ENCODE measurements around the gene ATF3.

Gene ATF3, protein sequence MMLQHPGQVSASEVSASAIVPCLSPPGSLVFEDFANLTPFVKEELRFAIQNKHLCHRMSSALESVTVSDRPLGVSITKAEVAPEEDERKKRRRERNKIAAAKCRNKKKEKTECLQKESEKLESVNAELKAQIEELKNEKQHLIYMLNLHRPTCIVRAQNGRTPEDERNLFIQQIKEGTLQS

DNA sequence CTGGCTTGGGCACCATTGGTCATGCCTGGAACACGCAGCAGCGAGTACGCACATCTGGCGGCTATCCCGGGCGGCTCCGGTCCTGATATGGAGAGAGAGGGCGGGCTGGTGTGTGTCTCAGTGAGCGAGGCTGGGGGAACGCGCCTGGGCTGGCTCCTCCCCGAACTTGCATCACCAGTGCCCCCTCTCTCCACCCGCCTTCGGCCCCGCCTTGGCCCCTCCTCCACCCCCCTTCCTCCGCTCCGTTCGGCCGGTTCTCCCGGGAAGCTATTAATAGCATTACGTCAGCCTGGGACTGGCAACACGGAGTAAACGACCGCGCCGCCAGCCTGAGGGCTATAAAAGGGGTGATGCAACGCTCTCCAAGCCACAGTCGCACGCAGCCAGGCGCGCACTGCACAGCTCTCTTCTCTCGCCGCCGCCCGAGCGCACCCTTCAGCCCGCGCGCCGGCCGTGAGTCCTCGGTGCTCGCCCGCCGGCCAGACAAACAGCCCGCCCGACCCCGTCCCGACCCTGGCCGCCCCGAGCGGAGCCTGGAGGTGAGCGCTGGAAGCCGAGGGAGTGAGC is at the start of gene ATF3:
Gene ATF3 (plus strand): TSS at position 370 of the 567 bp plus-strand sequence. CDS start 6,261 bp downstream, outside the sequence.
- peak; percentile 94 for DNase-seq

DNA sequence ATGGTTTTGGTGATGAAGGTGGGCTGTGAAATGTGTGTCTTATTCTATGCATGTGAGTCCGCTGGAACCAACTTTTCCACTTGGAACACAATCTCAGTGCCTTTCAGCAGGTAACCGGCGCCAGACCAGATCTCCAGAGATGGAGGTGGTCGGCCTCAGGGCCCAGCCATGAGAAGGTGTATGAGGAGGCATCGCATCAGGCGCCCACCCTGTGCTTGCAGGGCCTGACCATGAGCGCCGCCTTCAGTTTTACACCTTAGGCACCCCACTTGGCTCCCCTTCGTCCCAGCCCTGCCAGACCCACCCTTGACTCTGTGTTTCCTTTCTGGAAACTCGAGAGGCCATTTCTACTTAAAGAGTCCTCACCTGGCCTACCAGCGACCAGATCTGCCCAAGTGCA is 48.6 kb upstream of the ATF3 start:
- no peak for DNase-seq

DNA sequence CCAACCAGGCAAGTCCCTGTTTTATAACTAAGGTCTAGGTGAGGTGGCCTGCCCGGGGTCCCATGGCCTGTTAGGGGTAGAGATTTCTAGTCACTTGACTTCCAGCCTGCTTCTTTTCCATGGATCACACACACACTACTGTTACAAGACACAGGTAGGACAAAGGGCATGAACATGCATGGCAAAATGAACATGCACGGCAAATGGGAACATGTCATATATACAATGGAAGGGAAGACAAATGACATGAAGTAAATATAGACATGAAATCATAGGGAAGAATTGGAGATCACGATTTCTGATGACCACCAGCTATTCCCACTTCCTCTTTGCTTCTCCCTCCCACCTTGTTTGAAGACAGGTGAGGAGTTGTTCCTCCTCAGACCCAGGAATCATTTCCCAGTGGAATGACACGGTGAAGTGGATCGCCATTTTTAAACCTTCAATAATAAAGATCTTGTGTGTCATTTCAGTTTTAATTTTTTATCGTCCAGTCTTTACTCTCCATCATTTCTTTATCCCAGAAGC is 47.6 kb upstream of the ATF3 start:
- DNase-seq, result no peak

DNA sequence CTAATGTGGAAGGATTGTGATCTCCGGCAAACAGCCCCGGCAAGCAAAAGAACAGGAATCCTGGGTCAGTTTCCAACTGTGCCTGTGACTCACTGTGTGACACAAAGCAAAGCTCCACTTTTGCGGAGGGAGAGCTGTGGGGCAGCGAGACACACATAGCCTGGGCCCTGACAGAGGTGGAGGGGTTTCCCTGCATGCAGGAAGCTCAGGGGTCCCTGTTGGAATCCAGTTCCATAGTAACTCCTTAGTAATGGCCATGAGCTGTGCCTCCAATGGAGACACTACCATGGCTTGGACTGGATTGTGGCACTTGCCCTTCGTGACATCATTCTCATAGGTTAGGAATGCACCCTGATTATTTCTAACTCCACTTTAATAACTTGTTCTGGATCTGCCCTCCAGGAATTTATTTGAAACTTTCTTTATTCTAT is 47.0 kb upstream of the ATF3 start:
- no peak for DNase-seq

DNA sequence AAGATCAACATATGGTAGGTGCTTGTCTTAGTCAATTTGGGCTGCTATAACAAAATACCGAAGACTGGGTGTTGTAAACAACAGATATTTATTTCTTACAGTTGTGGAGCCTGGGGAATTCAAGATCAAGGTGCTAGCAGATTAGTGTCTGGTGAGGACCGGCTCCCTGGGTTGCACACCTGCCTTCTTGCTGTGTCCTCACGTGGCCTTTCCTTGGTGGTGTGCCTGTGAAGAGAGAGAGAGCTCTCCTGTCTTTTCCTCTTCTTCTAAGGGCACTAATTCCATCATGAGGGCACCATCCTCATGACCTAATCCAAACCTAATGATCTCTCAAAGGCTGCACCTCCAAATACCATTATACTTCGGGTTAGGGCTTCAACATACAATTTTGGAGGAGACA is 45.8 kb upstream of the ATF3 start:
- no peak for DNase-seq

DNA sequence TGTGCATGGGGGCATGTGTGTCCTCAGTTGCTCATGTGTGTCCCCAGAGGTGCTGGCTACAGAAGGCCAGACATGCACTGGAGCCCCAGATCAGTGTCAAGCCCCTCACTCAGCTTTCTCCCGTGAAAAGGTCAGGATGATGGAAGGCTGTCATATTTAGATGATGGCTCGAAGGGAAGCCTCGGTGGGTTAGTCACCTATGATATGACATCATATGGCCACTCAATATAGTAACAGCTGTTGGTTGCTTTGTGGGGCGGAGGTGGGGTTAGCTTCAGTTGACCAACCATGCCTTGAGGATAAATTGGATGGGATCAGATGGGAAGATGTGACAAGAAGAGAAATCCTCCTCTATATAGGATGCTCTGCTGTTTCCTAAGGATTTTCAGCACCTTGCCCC is 43.5 kb upstream of the ATF3 start:
- no peak for DNase-seq

DNA sequence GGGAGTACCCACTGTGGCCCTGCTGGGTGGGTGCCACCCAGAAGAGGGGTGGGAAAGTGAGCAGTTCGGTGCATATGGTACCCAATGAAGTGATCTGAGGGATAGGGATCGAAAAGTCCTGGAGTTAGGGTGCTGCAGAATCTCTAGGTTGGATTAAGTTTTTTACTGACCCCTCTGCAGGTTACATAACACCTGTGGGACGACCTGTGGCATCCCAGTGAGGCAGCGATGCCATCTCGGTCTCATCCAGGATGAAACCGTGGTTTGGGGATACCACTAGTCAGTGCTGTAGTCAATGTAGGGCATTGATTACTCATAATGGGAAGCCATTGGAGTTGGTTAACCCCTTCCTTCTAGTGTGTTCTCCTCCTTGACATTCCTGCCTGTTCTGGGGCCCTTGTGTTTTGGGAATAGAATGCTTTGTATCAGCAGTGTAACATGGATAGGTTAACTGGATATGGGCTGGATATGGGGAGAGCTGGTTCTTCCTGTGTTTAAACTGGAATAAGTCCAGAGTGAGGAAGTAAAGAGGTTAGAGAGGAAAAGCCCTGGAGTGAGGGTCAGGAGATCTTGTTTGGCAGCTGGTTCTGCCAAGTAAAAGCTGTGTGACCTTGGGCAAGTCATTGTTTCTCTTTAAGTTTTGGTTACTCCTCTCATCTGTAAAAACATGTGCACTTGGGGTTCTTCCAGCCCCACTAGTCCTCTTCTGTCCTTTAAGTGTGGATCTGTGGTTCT is 42.8 kb upstream of the ATF3 start:
- DNase-seq, result no peak

DNA sequence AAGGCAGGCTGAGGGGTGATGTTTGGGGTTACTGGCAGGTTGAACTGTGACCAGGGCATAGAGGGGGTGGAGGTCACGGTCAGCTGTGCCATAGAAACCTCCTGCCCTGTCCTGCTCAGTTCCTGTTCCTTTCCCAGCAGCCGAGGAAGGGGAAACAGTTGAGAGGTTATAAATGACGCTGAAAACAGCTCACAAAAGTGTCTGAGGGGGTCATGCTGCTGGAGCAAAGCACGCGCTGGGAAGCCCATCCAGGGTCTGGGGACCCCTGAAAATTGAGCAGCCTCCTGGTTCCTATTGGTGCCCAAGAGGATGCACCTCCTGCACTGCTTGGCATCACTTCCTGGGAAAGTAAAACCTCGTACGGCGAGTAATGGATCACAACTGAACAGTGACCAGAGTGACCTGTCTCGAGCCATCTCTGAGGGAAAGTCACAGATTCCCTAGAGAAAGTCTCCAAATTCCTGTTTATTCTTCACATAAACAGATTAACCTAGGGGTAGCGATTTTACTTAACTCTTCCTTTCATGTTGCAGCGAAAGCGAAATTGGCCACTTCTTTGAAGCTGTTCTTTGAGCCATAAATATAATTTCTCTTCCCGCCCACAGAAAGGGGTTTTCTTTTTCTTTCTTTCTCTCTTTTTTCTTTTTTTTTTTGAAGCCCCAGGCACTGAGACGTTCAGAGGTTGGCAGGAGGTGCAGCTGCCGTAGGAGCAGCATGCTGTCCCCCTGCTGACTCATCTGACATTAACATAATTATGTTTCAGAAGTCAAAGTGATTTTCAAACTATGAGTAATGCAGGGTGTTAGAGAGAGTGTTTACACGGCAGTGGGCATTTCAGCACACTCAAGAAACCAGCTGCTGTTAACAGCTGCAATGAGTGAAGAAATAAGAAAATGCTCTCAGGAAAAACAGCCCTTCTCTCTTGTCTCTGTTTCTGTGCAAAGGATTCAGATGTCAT is 41.8 kb upstream of the ATF3 start:
- DNase-seq, result peak; percentile 70

DNA sequence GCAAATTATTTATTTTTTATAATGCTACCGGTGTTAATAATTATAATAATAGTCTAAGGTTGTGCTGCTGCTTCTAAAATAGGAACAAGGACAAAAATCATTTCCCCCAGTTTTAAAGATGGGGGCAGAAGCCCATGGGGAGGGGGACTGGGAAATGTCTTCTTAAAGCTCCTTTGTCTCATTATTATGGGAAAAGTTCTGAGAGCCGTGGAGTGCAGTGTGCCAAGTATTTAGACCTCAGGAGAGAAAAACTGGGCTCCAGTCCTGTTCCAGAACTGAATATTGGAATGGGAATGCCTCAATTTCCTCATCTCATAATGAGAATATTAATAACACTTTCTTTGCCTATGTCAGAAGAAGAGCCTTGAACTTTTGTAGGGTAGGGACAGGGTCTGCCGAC is 40.9 kb upstream of the ATF3 start:
- DNase-seq, result no peak

DNA sequence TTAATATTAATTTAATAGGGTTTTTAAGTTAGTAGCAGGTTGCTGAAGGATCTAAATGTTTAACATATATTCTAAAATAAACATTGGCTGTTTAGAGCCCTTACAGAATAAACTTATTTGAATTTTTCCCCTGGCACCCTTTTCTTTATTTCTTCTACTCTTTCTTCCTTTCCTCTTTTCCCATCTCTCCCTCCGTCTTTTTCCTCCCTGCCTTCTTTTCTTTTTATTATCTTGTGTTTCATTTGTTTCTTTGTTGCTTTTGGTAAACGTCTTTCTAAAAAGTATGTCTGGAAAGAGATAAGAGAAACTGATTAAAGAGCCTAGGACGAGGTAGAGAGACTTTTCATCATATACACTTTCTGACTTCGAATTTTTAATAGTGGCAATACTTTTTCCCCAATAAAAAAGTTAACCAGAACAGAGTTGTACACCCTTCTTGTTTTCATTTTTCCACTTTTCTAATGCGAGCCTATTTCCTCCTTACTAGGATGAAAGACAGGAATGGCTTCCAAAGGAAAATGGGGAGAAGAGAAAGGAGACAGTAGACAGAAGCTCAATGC is 39.5 kb upstream of the ATF3 start:
- DNase-seq, result no peak

DNA sequence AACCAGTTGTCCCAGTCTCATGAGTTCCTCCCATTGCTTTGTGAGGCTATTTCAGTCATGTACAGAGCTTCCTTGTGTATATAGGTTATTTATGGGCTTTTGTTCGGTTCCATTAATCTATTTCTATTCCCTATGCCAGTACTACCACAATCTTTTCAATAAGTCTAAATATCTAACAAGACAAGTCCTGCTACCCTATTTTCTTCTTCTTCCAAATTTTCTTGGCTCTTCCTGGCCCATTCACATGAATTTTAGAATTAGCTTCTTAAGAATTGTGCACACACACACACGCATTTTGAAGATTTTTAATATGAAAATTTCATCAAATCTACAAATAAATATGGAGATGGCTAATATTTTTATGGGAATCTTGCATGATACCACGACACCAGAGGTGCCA is 33.8 kb upstream of the ATF3 start:
- DNase-seq, result no peak

DNA sequence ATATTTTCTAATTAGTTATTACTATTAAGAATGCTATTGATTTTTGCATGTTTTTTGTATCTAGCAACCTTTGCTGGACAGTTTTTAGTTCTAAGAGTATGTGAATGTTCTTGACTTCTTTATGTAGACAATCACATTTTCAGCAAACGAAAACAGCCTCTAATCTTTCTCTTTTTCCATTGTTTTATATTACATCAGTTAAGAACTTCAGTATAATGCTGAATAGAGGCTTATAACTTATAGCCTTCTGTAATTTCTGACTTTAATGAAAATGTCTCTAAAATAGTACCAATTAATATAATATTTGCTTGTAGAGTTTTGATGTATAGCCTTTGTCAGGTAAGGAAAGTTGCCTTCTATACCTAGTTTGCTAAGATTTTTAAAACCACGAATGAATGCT is 33.2 kb upstream of the ATF3 start:
- DNase-seq, result no peak

DNA sequence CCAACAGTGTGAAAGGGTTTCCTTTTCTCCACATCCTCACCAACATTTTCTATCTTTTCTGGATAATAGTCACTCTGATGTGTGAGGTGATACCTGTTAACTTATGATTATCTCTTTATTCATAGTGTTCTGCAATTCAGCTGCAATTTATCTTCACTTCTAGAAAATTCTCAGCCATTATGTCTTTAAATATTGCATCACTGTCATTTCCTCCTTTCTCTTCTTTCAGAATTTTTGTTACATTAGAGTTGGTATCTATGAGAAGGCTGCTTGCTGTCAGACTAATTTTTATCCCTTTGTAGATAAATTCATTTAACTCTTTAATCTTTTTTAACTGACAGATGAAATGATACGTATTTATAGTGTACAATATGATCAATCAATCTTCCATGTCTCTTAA is 30.5 kb upstream of the ATF3 start:
- DNase-seq, result no peak

DNA sequence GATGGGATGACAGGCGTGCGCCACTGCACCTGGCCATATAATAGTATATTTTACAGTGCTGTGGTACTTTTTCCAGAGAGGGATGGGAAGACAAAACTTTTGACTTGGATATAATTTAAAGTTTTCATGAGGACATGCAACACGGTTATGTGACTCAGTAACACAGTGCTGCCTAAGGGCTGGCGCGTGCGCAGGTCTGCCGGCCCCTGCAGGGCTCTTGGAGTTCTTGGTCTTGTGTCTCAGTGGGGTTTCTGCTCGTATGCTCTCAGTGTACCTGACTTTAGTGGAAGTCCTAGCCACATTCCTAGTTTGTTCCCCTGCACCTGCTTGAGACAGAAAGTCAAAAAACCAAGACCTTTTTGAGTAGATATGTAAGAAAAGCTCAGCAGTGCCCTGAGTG is 27.5 kb upstream of the ATF3 start:
- no peak for DNase-seq

DNA sequence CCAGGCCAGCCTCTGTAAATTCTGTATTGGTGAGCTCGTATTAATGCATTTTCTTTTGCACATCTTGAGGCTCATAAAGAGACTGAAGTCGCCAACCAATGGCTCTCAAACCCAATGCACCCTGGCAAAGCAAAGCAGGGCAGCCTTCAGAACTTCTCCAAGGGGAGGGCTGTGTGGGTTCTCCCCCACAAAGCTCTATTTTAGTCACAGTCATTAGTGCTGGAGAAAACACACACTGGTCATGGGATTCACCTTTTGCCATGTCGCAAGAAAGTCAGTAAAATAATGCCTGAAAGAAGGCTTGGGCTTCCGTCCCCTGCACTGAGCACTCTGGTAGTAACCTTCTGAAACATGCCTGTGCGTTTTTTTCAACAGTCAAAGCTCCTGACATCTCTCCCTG is 26.3 kb upstream of the ATF3 start:
- DNase-seq, result no peak

DNA sequence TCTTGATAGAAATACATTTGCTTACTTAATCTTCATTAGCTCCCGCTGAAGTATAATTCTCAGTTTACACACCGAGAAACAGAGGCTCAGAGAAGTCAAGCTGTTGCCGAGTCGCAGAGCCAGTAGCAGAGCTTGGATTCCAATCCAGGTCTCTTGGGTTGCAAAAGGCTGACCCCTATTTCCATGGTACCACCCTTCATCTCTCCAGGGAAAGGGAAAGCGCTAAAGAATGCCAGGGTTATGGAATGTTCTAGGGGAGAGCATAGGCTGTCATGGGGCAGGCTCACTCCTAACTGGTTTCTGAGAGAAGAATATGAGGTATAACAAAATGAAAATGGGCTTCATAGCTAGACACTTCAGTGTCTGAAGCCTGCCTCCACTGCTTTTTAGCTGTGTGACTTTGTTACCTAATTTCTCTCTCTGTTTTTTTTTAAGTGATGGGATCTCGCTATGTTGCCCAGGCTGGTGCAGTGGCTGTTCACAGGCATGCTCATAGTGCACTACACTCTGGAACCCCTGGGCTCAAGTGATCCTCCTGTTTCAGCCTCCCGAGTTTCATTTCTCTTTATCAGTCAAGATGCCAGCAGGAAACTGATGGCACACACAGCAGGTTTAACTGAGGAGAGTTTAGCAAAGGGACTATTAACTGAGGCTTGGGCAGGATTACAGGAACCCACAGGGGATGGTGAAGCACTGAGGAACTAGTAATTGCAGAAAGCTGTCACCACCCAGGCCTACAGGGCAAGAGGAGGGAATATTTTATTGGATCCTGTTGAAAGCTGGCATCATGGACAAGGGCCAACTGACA is 25.5 kb upstream of the ATF3 start:
- DNase-seq, result no peak

DNA sequence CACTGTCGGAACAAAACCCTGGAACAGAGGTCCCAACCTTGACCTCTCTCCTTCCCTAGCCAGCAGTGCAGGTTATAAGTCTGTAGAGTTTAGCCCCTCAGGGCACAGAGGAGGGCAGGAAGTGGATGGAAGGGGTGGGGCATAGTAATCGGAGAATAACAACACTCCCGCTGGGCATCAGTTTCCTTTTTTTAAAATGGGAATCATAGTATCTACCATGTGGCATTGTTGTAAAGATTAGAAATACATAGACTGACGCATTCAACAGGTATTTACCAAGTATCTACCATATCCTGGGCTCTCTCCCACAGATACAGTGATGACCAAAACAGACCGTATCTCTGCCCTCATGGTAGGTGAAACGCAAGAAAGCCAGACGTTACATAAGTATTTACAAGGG is 24.9 kb upstream of the ATF3 start:
- no peak for DNase-seq

DNA sequence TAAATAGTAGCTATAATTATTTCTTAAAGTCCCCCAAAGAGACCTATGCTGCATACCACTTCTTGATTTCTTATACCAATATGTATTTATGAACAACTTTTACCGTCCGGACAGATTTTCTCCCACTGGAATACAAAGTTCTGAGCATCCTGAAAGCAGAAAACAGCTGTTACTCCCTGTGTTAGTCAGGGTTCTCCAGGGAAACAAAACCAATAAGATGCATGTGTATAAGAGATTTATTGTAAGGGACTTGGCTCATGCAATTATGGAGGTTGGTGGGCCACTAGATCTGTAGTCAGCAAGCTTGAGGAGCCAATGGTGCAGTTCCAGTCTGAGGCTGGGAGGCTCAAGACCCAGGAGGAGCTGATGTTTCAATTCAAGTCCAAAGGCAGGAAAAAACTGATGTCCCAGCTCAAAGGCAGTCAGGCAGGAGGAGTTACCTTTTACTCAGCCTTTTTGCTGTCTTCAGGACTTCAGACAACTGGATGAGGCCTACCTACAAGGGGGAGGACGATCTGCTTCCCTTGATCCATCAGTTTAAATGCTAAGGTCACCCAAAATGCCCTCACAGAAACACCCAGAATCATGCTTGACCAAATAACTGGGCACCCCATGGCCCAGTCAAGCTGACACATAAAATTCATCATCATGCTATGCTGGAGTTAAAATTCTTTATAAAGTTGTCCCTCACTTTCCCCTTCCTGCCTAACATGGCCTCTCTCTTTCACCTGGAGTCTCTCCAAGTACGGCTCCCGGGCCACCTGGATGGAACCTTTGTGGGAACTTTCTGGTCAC is 24.3 kb upstream of the ATF3 start:
- no peak for DNase-seq

DNA sequence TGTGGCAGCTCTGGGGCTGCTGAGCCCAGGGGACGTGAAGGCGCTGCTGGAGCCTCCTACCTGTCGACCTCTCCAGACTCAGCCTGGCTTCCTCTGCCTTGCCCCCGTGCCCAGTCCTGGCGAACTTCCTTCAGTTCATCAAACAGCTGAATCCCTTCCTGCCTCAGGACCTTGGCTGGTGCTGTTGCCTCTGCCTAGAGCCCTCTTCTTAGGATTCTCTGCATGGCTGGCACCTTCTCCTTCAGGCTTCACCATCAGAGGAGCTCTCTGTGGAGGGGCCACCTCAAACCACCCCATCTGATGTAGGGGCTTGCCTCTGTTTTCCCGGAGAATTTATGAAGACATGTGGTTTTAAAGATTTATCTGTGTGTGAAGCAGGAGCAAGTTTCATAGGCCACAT is 23.4 kb upstream of the ATF3 start:
- DNase-seq, result no peak

DNA sequence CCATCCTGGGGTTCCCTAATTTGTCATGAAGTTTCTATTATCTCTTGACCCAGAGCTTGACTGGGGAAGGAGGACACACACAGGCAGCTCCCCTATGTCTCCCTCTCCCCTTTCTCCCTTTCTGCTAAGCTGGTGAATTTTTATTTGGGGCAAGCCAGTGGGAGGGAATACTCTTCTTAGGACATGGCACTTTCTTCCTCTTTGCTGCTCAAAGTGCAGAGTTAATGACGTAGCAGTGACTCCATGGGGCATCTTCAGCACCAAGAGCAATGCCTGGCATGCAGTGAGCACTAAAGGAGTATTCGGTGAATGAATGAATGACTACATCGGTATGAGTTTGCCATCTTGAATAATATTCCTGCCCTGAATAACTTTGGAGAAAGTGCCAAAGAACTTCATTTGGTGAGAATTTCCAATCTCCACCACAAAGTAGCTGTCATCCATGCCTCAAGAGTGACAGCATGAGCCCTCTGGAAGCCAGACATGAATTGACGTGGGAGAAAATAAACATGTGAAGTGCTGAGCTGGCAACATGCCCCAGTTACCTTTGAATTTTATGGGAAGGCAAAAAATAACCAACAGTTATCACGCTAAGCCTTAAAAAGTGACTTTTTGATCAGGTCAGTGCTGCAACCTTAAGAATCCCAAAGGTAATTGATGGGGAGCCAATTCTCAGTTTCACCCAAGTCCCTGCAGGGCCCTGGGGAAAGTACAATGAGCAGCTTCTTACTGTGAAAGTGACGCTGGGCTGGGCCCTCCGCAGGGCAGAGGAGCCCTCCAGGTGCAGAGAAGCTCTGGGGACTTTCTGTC is 22.1 kb upstream of the ATF3 start:
- no peak for DNase-seq
